Smooth muscle cell (in vitro differentiated cells): ENCODE data around the gene TPTE2. TPM values are rescaled to one million over a fixed set of nuclear protein-coding genes. Genes with fewer than 3 reads are reported as not detected.
"Not testable (repeated sequence)": the region's sequence is repeated elsewhere in the genome, so short reads cannot be mapped to it uniquely, and the experiment has no call there.

Source experiments
- DNase-seq: peaks from one replicate; lab custom pipeline; 2025; ENCODE audit not compliant: unreplicated experiment; lab: John Stamatoyannopoulos, UW
- H2AFZ ChIP-seq: fragments of 200-600 bp; sonication (generic); 2 replicates; pipeline ENCODE4 v1.6.0; 2016; ENCODE audit warnings: antibody characterized with exemption, low read depth, mild to moderate bottlenecking
- H3F3A ChIP-seq: fragments of 200-600 bp; sonication (generic); 2 replicates; pipeline ENCODE4 v1.6.0; 2017; ENCODE audit warnings: antibody characterized with exemption, low read depth
- H3K27ac ChIP-seq: fragments of 200-600 bp; sonication (generic); 2 replicates; pipeline ENCODE4 v1.5.1; 2016; ENCODE audit warnings: low read depth, mild to moderate bottlenecking
- H3K27me3 ChIP-seq: fragments of 200-600 bp; sonication (generic); 2 replicates; pipeline ENCODE4 v1.6.1; 2016; ENCODE audit warnings: low read depth, mild to moderate bottlenecking
- H3K36me3 ChIP-seq: fragments of 200-600 bp; sonication (generic); 2 replicates; pipeline ENCODE4 v1.5.1; 2016; ENCODE audit warnings: low read depth
- H3K4me1 ChIP-seq: fragments of 200-600 bp; sonication (generic); 2 replicates; pipeline ENCODE4 v1.5.1; 2016; ENCODE audit warnings: low read depth
- H3K4me2 ChIP-seq: fragments of 200-600 bp; sonication (generic); 2 replicates; pipeline ENCODE4 v1.6.0; 2016; ENCODE audit warnings: mild to moderate bottlenecking
- H3K4me3 ChIP-seq: fragments of 200-600 bp; sonication (generic); 2 replicates; pipeline ENCODE4 v1.5.1; 2016; ENCODE audit warnings: mild to moderate bottlenecking
- H3K79me2 ChIP-seq: fragments of 200-600 bp; sonication (generic); 2 replicates; pipeline ENCODE4 v1.6.0; 2016; ENCODE audit warnings: low read depth, mild to moderate bottlenecking
- H3K9ac ChIP-seq: fragments of 200-600 bp; sonication (generic); 2 replicates; pipeline ENCODE4 v1.6.0; 2016; ENCODE audit warnings: low read depth
- H3K9me3 ChIP-seq: fragments of 200-600 bp; sonication (generic); replicated peaks from 2 replicates; pipeline ENCODE4 v1.5.1; 2016; ENCODE audit warnings: low read depth
- H4K20me1 ChIP-seq: fragments of 200-600 bp; sonication (generic); 2 replicates; pipeline ENCODE4 v1.6.0; 2016; ENCODE audit warnings: low read depth
- CTCF ChIP-seq: fragments of 200-600 bp; sonication (generic); IDR thresholded peaks from 2 replicates; pipeline ENCODE4 v1.5.1; 2017; ENCODE audit warnings: borderline replicate concordance, mild to moderate bottlenecking, antibody characterized with exemption; ENCODE audit not compliant: insufficient read depth, poor library complexity, severe bottlenecking
- WGBS: methylation state at CpG from one replicate; pipeline ENCODE4 v1.1.7; 2016; ENCODE audit warnings: low lambda C conversion rate; 5-methylcytosine and 5-hydroxymethylcytosine counted together
- polyA plus RNA-seq: library from polyadenylated mRNA; unstranded; fragments of >200 nt; fragmentation: Nextera tagmentation; extraction: Ambion mirVana; gene quantifications from 2 replicates; pipeline ENCODE4 v1.2.1, GENCODE V29; 2016
- total RNA-seq: library from RNA; depleted of rRNA; stranded (reverse); fragments of >200 nt; gene quantifications from 2 replicates; pipeline ENCODE4 v1.2.3, GENCODE V29; 2014

TPTE2 gene
- total RNA-seq (not detected in 2 replicates), polyA plus RNA-seq (0.10 TPM in 1 of 2 replicates, not detected in the other)

GRCh38 chr13:19561127-19561582 is at the start of gene TPTE2:
Gene TPTE2, minus strand, starts transcription at chr13:19561532. Its CDS starts 58,298 bp downstream, at chr13:19503234.
- H3K4me1 ChIP-seq, H3K36me3 ChIP-seq, H3K9me3 ChIP-seq, H3K9ac ChIP-seq, H3K27ac ChIP-seq, H3K79me2 ChIP-seq, H3K4me3 ChIP-seq, H2AFZ ChIP-seq, DNase-seq, H3K27me3 ChIP-seq, H4K20me1 ChIP-seq, H3K4me2 ChIP-seq, H3F3A ChIP-seq: not testable (repeated sequence)
- 96% methylated on average over 17 of the region's 32 CpGs for WGBS

DNA sequence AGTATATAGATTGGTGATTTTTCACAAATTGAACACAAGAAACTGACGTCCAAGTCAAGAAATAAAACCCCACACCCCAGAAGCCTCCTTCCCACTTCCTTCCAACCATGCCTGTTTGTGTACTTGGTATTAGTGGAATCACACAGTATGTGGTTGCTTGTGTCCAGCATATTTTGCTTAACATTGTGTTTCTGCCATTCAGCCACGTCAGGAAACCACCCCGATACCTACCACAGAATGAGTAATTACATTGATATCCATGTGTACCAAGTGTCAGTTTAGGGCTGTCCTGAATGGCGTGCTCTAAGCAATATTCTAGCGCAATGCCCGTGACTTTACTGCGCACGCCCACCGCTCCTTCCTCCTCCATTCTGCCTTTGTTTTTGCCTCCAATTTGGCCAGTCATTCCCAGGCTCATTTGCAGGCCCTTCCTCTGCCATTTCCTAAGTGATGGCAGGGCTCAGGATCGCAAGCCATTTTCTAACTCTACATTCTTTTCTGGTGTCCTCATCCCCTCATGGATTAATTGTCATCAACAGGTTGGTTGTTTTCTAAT is 46.3 kb upstream of the TPTE2 start:
- Histone ChIP-seq H3K9me3 (no peaks in the 10 kb centered on the region), H4K20me1 (no peaks in the 10 kb centered on the region), H3F3A (no peaks in the 10 kb centered on the region), H3K4me1 (no peaks in the 10 kb centered on the region), H3K4me3 (no peak overlapping the region), H3K27me3 (peaks cover 11% of the 10 kb centered on the region), H3K79me2 (no peaks in the 10 kb centered on the region), H3K27ac (no peak overlapping the region), H3K36me3 (no peaks in the 10 kb centered on the region), H3K4me2 (no peak overlapping the region), H3K9ac (no peak overlapping the region), H2AFZ (no peak overlapping the region)
- no peak for TF ChIP-seq CTCF
- 95% methylated on average over 10 of the region's 10 CpGs for WGBS
- no peak for DNase-seq

GRCh38 chr13:19606737-19607136 is 45.4 kb upstream of the TPTE2 start:
- H2AFZ ChIP-seq, result no peak overlapping the region
- no peaks in the 10 kb centered on the region for H4K20me1 ChIP-seq
- H3K9me3 ChIP-seq, result no peaks in the 10 kb centered on the region
- no peaks in the 10 kb centered on the region for H3K36me3 ChIP-seq
- peaks cover 20% of the 10 kb centered on the region for H3K27me3 ChIP-seq
- no peak overlapping the region for H3K4me3 ChIP-seq
- no peak for DNase-seq
- no peaks in the 10 kb centered on the region for H3K4me1 ChIP-seq
- no peak overlapping the region for H3K27ac ChIP-seq
- H3K79me2 ChIP-seq, result no peaks in the 10 kb centered on the region
- 78% methylated on average over 2 of the region's 2 CpGs for WGBS
- no peak overlapping the region for H3K9ac ChIP-seq
- no peak overlapping the region for H3K4me2 ChIP-seq
- no peaks in the 10 kb centered on the region for H3F3A ChIP-seq
- TF ChIP-seq CTCF, result no peak

DNA sequence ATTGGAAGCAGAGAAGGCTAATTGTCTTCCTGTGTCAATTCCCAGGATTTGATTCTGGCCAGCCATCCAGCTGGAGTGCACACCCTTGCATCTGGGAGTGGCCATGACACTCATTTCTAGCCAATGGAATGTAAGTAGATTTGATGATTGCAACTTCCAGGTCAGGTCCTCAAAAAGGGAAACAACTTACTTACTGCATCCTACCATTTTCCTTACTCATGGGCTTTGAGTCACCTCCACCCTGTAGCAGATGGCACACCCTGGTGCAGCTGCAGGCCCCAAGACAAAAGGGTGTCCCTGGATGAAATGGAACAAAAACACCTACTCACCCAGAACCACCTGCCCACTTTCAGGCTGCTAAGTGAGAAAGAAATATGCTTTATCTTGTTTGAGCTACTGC is 44.8 kb upstream of the TPTE2 start:
- H3K36me3 ChIP-seq, result no peaks in the 10 kb centered on the region
- no peak overlapping the region for H3K27ac ChIP-seq

More for the DNA sequence above, 44.8 kb upstream of the TPTE2 start:
- Histone ChIP-seq H3K4me3 (no peak overlapping the region), H2AFZ (no peak overlapping the region), H3K27me3 (peaks cover 26% of the 10 kb centered on the region), H3K9ac (no peak overlapping the region), H3K9me3 (no peaks in the 10 kb centered on the region), H3K79me2 (no peaks in the 10 kb centered on the region), H3F3A (no peaks in the 10 kb centered on the region), H3K4me1 (no peaks in the 10 kb centered on the region), H3K4me2 (no peak overlapping the region), H4K20me1 (no peaks in the 10 kb centered on the region)
- DNase-seq, result no peak
- no peak for TF ChIP-seq CTCF
